HG03175 (cell line): ENCODE results near the gene PDHA1.

Source experiments
- ATAC-seq: cut with Tn5 transposase; IDR thresholded peaks from one replicate; pipeline ENCODE4 v1.9.1; 2021; ENCODE audit warnings: mild to moderate bottlenecking, moderate library complexity; ENCODE audit not compliant: unreplicated experiment

PDHA1 gene

DNA sequence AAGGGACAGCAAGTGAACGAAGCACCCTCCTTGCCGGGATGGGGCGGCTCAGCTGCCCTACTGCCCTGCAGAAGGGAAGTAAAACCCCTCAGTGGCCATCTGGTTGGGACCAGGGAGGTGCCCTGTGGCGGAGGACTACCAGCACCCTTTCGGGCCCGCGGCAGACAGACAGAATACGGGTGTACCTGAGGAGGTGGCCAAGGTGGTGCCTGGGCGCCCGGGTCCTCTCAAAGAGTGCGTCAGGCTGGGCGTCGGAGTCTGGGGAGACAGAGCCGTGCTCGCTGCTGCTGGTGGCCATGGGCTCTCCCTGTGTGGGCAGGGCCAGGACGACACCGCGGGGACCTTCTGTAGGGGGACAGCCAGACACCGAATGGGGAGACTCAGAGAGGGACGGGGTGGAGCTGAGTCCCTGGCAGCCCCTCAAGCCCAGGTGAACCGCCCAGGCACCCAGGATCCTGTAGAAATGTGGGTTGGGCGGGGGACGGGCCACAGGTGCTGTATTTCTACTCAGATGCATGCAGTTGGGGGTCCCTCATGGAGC is 29.7 kb downstream of the PDHA1 start:
- ATAC-seq: no peak

DNA sequence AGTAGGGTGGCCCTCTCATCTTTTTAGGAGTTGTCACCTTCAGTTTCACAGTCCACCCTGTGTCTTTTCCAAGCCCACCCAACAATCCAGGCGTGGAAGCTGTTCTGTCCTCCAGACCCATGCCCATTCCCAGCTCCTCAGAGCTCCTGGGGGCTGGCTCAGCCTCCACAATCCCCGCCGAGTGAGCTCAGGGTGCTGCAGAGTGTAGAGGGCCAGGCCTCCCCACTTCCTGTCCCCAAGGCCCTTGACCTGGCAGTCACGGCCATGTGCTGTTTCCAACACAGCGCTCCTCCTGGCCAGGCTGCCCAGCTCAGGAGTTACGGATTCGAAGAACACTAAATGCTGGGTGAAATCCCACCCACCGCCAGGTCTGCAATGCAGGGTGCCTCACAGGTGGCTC is 31.8 kb downstream of the PDHA1 start:
- no peak for ATAC-seq

DNA sequence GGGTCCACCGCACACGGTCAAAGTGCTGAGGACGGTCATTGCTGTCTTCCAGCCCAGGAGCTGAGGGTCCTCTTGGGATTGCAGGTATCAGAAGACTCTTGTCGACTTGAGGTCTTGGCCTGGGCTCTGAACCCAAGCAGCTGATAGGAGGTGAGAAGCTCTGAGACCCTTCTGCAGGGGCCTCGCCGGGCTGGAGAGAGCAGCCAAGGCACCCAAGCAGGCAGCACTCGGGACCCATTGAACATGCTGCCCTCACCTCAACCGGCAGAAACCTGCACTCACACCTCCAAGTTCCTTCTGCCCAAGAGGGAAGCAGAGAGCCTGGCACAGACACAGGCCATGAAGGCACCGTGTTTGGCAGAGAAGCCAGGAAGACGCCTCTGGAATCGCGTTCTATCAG is 34.1 kb downstream of the PDHA1 start:
- ATAC-seq: no peak

DNA sequence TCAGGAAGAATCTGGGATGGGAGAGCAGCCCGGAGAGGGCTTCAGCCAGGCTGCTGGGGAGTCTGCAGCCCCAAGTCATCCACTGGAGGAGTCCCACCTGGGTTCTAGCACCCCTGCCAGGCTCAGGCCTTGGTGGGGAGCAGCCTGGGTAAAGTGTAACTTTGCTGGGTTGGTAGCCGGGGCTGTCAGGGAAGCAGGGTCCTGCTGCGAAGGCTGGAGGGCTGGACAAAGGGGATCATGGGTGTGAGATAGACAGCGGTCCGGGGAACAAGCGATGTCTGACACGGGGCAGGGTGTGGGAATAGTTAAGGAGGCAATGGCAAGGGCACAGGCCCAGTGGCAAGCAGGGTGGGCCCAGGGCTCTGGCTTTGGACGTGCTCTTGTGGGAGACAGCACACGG is 37.6 kb downstream of the PDHA1 start:
- no peak for ATAC-seq

GRCh38 chrX:19382555-19383145 is 38.9 kb downstream of the PDHA1 start:
- no peak for ATAC-seq

DNA sequence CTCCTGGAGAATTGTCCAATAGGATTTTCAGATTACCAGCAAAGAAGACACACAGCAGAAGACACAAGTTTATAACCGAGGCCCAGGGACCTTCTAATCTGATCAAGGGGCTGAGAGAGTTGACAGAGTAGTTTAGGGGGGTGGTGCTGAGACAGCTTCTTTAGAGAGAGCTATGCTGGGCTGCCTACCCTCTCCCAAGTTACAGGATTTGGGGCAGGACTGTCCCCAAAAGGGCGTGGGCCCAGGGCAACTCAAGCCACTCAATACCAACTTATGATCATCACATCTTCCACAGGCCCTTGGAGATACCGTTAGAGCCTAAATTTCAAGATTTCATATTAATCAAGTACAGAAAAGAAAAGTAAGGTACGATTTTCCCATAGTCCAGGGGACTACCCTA is 43.0 kb downstream of the PDHA1 start:
- no peak for ATAC-seq

DNA sequence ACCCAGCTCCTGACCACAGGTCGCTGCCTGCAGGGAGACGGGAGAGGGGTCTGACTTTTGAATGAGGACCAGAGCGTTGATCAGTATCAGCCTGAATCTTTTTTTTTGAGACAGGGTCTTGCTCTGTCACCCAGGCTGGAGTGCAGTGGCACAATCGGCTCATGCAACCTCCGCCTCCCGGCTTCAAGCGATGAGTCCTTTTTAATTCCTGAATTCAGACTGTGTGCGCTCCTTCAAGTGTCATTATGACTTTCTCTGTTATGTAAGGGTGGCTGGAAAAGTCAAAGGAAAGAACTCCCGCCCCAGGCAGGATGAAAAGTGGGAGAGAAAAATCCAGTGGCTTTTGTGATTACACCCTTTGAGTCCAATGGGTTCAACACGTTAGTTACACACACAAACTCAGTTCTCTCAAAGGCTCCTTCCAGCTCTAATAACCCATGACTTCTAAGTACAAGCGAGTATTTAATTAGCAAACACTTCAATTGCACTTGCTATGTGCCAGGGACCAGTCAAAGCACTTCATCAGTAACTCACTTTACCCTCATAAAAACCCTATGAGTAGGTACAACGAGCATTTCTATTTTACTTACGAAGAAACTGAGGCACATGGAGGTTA is 44.4 kb downstream of the PDHA1 start:
- no peak for ATAC-seq

GRCh38 chrX:19388741-19389140 is 45.0 kb downstream of the PDHA1 start:
- ATAC-seq: no peak

GRCh38 chrX:19389227-19389845 is 45.6 kb downstream of the PDHA1 start:
- ATAC-seq: no peak

- ATAC-seq: no peak
Measured at GRCh38 chrX:19392078-19392477, 48.4 kb downstream of the PDHA1 start.

- ATAC-seq: no peak
Measured at GRCh38 chrX:19392703-19393102, 49.0 kb downstream of the PDHA1 start.

DNA sequence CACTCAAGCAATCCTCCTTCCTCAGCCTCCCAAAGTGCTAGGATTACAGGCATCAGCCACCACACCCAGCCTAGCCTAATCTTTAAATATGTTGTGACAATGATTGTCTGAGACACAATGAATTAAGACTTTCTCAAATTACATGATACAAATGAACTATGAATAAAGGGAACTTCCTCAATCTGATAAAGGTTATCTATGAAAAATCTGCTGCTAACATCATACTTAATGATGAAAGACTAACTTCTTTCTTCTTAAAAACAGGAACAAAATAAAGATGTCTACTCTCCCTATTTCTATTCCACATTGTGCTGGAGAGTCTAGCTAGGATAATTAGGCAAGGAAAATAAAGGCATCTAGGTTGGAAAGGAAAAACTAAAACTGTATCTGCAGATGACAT is 60.0 kb downstream of the PDHA1 start:
- no peak for ATAC-seq

DNA sequence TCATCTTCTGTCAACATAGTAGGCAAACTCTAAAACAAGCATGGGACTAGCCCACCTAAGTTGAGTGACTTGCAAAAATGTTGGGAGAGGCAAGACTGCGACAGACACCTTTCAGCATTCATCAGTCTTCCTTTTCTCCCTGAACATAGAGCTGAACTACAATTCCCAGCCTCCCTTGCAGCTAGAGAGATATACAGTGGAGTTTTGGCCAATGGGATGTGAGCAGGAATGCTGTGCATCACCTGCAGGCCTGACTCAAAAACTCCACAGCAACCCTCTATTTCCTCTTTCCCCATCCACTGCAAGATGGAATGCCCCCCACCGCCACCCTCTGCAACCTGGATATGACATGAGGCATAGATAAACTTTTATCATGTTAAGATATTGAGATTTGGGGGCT is 66.5 kb downstream of the PDHA1 start:
- ATAC-seq: no peak
